DMS 273 (cell line): ENCODE measurements around the gene TMC5.
"Not testable (repeated sequence)": the region's sequence is repeated elsewhere in the genome, so short reads cannot be mapped to it uniquely, and the experiment has no call there.

ENCODE experiments used
- DNase-seq: peaks from one replicate; lab custom pipeline; 2025; ENCODE audit not compliant: unreplicated experiment; lab: John Stamatoyannopoulos, UW

Gene TMC5

DNA sequence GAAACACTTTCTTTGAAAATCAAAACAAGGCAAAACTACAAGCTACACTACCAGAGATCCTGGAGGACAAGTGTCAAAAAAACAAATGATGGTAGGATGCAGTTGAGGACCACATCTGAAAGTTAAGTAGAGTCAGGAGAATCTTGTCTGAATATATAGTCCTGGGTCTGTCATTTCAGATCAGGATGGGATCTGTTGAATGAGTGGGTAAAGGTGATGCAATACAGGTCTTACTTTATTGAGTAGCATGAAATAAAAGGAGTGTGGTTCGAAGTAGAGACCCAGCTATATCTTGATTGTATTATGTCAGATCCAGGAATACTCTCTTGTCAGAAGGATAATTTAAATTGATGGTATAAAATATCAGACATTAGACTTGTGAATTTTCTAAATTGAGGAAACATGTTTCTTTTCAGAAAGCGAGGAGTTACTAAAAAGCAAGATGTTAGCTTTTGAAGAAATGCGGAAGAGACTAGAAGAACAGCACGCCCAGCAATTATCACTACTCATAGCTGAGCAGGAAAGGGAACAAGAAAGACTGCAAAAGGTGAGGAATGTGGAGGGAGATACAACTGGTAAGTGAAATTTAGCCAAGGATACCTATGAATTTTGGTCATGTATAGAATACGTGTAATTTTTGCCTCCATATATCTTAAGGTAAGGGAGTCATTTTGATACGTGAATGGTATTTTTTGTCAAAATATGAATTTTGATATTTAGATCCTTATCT lies 122.7 kb downstream of the TMC5 start:
- no peak for DNase-seq

DNA sequence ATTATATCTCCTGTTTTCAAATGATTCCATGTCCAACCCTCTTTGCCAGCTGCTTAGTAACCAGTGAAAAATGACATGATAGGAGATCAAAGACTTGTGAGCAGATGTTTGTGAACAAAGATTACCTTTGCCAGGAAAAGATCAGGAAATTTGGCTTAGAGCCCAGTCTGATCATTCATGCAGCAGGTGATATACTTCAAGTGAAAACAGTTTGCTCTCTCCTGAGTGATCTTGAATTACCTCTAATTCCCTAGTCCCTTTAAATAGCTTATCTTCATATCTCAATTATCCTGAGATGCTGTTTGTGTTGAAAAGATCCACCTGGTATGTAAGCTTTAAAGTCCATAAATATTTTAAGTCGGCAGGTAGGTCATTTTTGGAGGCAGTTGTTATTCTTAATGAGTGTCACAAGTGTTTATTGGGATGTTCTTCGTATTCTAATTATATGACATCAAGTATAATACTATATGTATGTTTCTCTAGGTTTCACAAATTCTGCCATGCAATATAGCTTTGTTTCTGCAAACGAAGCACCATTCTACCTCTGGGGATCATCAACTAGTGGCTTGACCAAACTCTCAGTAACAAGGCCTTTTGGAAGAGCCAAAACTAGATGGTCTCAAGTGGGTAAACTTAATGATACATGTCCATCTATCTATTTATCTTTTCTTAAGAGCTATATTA lies 124.6 kb downstream of the TMC5 start:
- peak; percentile 81 for DNase-seq

DNA sequence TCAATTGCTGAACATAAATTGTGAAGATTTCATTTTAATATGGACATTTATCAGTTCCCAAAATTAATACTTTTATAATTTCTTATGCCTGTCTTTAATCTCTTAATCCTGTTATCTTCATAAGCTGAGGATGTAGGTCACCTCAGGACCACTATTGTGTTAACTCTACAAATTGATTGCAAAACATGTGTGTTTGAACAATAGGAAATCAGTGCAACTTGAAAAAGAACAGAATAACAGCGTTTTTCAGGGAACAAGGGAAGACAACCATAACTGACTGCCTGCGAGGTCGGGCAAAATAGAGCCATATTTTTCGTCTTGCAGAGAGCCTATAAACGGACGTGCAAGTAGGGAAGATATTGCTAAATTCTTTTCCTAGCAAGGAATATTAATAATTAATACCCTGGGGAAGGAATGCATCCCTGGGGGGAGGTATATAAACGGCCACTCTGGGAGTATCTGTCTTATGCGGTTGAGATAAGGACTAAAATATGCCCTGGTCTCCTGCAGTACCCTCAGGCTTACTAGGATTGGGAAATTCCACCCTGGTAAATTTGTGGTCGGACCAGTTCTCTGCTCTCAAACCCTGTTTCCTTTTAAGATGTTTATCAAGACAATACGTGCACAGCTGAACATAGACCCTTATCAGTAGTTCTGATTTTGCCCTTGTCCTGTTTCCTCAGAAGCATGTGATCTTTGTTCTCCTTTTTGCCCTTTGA lies 125.8 kb downstream of the TMC5 start:
- not testable (repeated sequence) for DNase-seq

DNA sequence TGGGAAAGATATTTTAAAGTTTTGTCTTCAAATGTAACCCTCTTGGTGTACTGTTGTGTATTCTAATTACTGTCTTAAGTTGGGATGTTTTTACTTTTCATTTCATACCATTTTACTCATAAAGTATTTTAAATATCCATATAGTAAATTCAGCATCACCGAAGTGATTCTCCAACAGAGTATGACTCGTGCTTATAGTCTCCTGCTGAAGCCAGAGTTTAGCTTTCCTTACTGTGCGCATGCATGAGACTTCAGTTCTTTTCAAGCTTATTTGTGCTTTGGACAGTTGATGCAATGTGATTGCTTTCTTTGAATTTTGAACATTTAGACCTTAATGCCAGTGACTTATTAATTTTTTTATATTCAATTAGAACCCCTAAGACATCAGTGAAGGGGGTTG lies 130.5 kb downstream of the TMC5 start:
- no peak for DNase-seq
